Stimulated activated naive CD4-positive, alpha-beta T cell (primary cell): Measurements from ENCODE around the gene KCNIP4.
A peak's percentile ranks its signal among the peaks of the same experiment; 100 is the strongest.
"Not testable (repeated sequence)": the region's sequence is repeated elsewhere in the genome, so short reads cannot be mapped to it uniquely, and the experiment has no call there.

Source experiments
- DNase-seq, 6 experiments: peaks; one replicate each; lab custom pipeline; 2025; lab: John Stamatoyannopoulos, UW

The KCNIP4 gene

GRCh38 chr4:20746000-20746399, 1202.6 kb downstream of the KCNIP4 start:
- DNase-seq = not testable (repeated sequence)

DNA sequence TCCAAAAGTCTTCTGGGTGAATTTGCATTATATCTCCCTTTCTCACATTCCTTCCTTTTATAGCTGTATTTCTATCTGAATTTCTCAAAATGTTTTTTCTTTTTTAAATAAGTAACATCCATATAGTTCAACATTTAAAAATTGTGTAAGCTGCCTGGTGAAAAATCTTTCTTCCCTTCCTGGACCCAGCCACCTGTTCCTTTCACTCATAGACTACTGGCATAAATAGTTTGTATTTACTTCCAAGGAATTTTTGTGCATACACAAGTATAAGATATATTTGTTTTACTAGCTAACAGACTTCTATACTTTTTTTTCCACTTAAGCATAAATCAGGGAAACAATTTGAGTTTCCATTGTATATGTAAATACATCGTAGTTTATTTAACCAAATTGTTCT, 1212.6 kb downstream of the KCNIP4 start:
- DNase-seq = no peak

- DNase-seq = no peak
Observed at GRCh38 chr4:20724915-20725314, 1223.7 kb downstream of the KCNIP4 start.

- no peak for DNase-seq
Observed at GRCh38 chr4:20723463-20723862, 1225.1 kb downstream of the KCNIP4 start.

- no peak for DNase-seq
Observed at GRCh38 chr4:20723019-20723418, 1225.6 kb downstream of the KCNIP4 start.

- no peak for DNase-seq
Observed at GRCh38 chr4:20711335-20711734, 1237.2 kb downstream of the KCNIP4 start.

DNA sequence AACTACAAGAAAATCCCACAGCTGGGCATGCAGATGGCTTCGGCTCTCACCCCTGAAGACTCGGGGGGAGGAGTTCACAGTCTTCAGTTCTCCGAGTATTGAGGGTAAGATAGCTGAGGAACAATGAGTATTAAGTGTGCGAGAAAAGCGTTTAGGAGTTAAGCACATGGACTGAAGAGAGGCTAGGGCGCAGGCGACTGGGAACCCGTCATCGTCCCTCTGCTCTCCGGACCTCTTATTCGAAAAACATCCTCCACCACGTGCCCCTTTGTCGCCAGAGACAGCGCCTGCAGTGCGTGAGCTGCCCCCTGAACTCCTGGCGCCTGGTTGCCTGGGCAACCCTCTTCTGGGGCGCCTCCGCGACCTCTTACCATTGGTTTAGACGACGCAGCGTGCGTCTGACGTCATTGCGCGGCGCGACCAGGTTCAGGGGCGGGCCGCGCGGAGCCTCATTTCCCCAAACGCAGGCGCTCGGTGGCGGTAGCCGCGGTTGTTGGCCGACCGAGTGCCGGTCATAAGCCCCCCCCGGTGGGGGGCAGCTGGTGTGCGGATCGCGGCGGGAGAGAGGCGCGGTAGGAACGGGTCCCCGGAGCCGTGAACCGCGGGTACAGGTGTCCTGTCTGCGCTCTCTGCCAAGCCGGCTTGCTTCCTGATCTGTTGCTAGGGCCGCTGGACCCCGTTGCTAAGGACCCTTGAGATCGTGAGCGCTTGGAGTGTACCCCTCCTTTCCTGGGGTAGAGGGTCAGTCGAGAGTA, 1248.4 kb downstream of the KCNIP4 start, which contains the start of gene PACRGL:
Gene PACRGL, plus strand, starts transcription at position 452 of the 755 bp plus-strand sequence. CDS start 4,024 bp downstream, outside the sequence.
- DNase-seq = peak; percentile 83 to 91 (median 88)

DNA sequence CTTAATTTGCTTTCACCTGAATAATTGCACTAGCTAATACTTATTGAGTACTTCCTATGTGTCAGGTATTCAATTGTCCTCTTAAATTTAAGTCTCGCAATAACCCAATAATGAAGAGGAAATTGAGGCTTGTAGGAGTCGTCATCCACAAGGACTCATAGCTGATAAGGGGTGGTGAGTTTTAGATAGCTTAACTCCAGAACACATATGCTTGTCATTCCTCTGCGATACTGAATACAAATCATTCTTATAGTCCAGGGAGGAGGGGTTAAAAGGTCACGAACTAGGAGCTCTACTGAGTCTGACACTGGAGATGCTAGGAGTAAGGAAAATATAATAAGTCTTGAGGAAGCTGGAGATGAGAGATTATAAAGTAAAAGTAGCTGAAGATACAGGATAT, 1249.8 kb downstream of the KCNIP4 start:
- DNase-seq = no peak

GRCh38 chr4:20698382-20698781, 1250.2 kb downstream of the KCNIP4 start:
- no peak for DNase-seq

DNA sequence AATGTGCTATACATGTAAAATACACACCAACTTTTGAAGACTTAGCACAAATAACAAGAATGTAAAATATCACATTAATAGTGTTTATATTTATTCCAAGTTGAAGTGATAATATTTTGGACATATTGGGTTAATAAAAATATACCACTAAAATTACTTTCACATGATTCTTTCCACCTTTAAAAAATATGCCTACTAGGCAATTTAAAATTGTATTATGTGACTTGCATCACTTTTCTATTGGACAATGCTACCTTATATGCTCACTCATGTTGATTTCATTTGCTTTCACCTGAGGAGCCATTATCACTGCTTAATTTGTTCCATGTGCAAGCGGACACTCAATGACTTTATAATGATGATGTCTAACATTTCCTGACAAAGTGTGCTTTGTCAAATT, 1251.8 kb downstream of the KCNIP4 start:
- no peak for DNase-seq

- no peak for DNase-seq
Observed at GRCh38 chr4:20687864-20688263, 1260.7 kb downstream of the KCNIP4 start.

DNA sequence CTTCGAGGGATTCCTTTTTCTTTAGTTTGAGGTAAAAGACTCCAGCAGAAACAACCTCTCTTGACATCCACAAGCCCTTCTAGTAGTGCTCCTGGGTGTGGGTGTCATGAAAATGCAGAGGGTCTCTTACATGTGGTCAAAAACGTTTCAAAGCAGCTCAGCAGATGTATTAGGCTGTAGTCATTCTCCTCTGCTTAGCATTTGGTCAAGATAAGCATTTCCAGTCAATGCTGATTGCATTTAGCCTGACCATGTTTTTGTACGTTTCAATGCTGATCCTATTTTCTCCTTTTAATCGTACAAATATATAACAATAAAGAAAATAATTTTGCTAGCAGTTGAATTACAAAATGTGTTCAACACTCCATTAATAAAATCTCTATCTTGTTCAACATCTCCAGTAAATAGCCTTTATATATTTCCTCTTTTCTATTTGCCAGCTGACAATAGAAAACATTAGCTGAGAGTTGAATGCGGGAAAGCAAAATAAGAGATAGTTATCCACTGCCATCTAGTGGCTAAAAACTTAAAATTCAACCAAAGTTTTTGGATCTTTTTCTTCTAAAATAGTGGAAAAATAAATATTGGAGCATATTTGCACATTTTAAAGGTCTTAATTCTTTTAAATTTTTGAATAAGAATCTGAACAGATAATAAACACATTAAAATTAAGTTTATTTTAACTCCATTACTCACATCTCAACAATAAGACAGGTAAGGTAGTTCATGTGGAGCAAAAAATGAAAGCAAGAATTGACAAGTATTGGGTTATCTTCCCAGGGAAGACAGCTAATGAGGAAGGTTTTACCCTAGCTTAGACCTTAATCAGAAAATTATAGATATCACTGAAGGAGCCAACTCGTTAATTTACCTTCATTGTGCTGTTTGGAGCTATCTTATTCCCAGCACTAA, 1263.5 kb downstream of the KCNIP4 start:
- DNase-seq = peak in 1 of 6 experiments; percentile 29

DNA sequence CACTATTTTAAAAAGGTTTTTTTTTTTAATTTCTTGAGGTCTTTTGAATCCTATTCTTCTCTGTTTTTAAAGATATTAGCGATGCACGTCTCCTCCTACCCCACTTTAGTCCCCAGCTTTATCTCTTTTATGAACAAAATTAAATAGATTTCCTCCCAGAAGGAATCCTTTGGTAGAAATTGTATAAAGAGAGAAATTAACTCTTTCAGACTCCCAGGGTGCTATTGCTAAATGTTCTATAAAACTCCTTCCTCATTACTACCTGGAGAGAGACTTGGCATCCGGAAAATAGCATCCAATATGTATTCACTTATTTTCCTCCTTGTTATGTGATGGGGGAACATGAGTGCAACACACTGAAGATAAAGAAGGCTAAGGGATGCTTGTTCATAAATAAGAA, 1264.8 kb downstream of the KCNIP4 start:
- no peak for DNase-seq

DNA sequence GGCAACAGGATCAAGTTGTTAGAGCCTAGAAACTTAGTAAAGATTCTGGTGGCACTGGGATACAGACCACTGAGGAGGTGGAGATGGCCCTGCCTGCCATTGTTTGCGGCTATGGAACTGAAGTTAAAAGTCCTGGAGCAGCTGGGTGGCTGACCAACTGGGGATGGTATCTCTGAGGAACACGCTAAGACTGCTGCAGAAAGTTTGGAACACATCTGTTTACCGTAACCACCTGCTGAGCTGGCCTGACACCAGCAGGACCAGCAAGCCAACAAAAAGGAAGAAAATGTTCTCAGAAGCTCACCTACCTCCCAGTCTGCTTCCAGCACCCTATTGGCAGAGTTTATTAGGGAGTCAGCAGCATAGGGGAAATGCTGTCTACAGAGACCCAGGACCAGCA, 1265.7 kb downstream of the KCNIP4 start:
- DNase-seq = no peak

GRCh38 chr4:20681271-20681670, 1267.3 kb downstream of the KCNIP4 start:
- no peak for DNase-seq

DNA sequence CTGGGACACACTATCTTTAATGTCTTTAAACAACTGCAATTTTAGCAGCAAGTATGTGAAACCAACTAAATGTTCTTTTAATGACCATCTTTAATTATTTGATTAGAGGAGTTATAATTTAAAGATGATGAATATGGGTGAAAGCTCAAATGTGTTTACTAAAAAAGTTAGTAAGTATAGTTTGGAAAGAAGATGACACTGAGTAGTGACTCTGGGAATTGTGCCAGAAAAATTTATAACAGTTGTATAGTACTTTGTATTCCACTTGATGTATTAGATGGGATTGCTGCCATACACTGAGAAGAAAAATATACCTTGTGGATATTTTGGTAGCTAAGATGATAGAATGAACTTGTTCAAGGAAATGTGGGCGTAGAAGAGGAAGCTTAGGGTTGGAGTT, 1267.8 kb downstream of the KCNIP4 start:
- DNase-seq = no peak

DNA sequence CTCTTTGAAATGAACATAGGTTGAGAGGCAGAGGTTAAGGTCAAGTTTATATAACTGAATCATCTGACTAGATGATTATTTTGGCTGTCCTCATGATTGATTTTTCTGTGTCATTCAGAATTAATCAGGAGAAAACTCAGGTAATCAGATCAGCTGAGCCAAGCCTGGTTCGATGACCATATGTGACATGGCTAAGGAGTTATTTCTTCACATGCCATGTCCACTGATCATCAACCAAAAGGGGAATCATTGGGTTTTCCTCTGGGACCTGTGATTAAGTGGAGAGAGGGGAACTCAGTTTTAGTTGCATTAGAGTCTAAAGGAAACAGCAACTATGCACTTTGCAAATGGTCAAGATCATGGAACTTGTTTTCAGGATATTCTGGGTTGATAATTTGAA, 1268.6 kb downstream of the KCNIP4 start:
- no peak for DNase-seq
